Fibroblast of skin of left biceps (primary cell): Measurements from ENCODE around the gene CSTPP1.
"Not testable (repeated sequence)": the region's sequence is repeated elsewhere in the genome, so short reads cannot be mapped to it uniquely, and the experiment has no call there.

ENCODE experiments used
- DNase-seq, 2 experiments: peaks; one replicate each; pipeline ENCODE4 v3.0.0-alpha.2; 2013; ENCODE audit warnings: low read depth in 2 of 2

CSTPP1 gene

DNA sequence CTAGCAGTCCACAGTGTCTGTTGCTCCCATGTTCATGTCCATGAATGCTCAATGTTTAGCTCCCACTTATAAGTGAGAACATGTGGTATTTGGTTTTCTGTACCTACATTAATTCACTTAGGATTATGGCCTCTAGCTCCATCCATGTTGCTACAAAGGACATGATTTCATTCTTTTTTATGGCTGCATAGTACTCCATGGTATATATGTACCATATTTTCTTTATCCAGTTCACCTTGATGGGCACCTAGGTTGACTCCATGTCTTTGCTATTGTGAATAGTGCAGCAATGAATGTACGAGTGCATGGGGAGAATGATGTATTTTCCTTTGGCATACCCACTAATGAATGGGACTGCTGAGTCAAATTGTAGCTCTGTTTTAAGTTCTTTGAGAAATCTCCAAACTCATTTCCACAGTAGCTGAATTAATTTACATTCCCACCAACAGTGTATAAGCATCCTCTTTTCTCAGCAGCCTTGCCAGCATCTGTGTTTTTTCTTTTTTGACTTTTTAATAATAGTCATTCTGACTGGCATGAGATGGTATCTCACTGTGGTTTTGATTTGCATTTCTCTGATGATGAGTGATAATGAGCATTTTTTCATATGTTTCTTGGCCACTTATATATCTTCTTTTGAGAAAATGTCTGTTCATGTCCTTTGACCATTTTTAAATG lies 53.4 kb downstream of the CSTPP1 start:
- DNase-seq = not testable (repeated sequence)

DNA sequence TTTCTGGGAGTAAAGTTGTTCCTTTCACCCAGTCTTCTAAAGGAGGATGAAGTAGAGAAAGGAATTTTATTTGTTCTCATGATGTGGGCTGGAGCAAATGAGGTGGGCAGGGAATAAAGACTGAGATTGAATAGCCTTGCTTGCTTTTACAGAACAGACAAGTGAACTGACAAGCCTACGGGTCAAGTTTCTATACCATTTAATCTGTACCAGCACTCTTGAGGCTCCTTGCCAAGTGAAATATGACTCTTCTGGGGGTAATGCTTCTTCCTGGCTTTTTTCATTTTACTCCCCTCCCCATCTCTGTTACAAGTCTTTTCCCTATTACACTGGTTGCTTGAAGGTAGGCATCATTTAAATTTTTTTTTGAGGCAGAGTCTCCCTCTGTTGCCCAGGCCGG lies 54.8 kb downstream of the CSTPP1 start:
- DNase-seq = no peak

- DNase-seq = not testable (repeated sequence)
Measured at GRCh38 chr11:46992386-46992785, 55.8 kb downstream of the CSTPP1 start.

DNA sequence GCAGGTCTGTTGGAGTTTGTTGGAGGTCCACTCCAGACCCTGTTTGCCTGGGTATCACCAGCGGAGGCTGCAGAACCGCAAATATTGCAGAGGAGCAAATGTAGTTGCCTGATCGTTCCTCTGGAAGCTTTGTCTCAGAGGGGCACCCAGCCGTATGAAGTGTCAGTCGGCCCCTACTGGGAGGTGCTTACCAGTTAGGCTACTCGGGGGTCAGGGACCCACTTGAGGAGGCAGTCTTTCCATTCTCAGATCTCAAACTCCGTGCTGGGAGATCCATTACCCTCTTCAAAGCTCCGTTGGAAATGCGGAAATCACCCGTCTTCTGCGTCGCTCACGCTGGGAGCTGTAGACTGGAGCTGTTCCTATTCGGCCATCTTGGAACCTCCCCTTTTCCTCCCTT lies 61.2 kb downstream of the CSTPP1 start:
- not testable (repeated sequence) for DNase-seq

DNA sequence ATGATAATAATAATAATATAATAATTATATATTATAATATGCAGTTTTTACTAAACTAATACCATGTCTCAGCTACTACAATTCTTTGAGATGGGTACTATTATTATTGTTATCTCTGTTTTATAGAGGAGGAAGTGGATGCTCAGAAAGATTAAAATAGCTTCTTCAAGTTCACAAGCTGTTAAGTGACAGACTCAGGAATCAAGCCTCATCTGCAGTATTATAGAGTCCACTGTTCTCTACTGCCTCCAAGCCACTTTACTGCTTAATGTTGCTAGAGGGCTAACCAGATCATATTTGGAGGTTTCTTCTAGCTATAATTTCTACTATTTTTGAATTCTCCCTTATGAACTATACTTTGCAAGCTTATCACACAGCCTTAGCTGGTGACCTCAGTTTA lies 62.7 kb downstream of the CSTPP1 start:
- no peak for DNase-seq

DNA sequence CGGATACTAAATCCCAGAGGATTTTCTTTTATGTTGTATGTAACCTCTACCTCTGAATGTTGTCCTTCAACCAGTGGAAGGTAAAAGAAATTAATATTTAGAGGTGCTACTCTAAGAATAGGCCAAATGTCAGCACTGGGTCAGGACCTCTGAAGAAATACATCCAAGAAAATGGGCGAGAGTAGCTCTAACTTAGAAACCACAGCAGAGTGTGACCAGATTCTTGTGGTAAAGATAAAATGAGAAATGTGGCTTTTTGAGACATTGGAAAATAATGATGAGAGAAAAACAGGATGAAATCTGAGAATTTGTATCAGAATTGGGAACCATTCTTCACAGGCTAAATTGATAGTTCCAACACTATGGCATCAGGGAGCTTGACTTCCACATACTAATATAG lies 63.5 kb downstream of the CSTPP1 start:
- no peak for DNase-seq

- DNase-seq = peak; percentile 25 to 36
Measured at GRCh38 chr11:47001781-47002181, 65.2 kb downstream of the CSTPP1 start.

- DNase-seq = no peak
Measured at GRCh38 chr11:47002390-47002789, 65.8 kb downstream of the CSTPP1 start.

DNA sequence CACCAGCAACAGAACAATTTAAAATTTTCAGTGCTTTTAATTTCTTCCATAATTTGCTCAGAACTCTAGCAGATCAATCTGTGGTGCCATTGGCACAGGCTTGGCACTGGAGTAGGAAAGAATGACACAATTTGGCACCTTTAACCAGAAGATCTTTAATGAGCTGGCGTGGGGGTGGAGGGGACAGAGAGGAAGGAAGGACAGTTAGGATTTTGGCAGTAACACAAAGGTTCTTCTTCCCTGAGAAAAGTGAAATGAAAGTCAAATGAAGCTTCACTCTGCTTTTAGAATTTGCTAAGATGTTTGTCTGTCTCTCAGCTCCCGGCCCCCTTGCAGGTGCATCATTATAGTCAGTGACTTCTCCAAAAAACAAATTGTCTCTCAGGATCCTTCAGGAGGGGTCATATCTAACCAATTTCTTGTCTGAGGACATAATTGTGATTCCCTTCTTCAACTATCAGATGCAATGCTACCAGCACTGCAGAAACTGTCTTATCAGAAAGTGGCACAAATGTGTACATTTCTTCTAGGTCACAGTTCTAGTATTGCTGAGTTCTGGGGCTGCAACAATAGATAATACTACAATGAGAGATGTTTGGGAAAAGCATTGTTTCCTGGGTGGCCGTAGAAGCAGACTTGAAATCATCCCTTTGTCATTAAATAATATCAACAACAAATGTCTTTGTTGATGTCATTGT lies 66.8 kb downstream of the CSTPP1 start:
- DNase-seq = no peak

DNA sequence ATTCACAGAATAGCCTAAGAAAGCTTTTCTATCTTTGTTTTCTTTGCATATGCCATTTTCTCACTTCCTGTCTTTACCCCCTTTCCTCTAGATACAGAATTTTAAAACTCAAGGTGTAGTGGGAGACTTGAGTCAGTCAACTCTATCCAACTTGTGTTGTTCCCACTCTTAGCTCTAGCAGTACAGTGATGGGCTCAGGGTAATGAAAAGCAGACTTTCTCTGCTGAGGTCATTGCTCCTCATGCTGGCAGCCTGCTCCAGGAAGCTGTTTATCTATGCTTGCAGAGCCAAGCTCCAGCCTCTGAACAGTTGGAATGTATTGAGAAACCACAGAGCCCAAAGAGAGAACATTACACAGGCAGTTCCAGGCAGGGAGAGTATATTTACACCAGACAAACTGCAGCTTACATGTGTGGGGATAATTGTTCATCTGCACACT lies 68.1 kb downstream of the CSTPP1 start:
- DNase-seq = peak; percentile 98

- DNase-seq = no peak
Measured at GRCh38 chr11:47005441-47005840, 68.9 kb downstream of the CSTPP1 start.

- DNase-seq = no peak
Measured at GRCh38 chr11:47007579-47007978, 71.0 kb downstream of the CSTPP1 start.

GRCh38 chr11:47010179-47010578 lies 73.6 kb downstream of the CSTPP1 start:
- DNase-seq = no peak

DNA sequence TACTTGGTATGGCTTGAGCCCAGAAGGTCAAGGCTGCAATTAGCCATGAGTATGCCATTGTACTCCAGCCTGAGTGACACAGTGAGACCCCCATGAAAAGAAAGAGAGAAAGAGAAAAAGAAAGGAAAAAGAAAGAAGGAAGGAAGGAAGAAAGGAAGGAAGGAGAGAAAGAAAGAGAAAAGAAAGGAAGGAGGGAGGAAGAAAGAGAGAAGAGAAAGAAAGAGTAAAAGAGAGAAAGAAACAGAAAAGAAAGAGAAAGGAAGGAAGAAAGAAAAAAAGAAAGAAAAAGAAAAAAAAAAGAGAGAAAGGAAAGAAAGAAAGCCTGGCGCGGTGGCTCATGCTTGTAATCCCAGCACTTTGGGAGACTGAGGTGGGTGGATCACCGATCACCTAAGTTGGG lies 77.5 kb downstream of the CSTPP1 start:
- no peak for DNase-seq

DNA sequence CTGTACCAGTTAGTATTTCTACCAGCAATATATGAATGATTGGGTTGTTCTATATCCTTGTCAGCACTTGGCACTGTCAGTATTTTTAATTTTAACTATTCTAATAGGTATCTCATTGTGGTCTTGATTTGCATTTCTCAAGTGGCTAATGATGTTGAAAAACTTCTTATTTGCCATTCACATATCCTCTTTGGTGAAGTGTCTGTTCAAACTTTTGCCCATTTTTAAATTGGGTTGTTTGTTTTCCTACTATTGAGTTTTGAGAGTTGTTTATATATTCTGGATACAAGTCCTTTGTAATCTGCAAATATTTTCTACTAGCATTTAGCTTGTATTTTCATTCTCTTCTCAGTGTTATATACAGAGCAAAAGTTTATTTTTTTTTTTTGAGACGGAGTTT lies 82.1 kb downstream of the CSTPP1 start:
- no peak for DNase-seq

- DNase-seq = no peak
Measured at GRCh38 chr11:47020793-47021526, 84.4 kb downstream of the CSTPP1 start.

- no peak for DNase-seq
Measured at GRCh38 chr11:47021527-47021818, 84.9 kb downstream of the CSTPP1 start.

DNA sequence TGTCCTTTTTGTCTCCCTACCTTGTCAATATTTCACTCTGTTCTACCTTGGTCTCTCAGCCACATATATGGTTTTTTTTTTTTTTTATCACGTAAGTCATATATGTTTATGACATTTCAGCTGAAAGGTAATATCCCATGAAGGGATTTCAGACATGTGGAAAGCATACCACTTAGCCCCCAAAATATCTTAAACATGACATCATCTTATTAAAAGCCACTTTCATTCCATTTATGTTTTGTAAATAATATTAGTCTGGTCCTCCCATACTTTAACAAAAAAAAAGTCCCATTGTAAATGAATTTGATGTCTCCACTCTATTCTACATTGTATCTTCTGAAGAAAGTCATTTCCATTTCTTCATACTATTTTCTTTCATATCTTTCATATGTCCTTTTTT lies 85.4 kb downstream of the CSTPP1 start:
- no peak for DNase-seq

DNA sequence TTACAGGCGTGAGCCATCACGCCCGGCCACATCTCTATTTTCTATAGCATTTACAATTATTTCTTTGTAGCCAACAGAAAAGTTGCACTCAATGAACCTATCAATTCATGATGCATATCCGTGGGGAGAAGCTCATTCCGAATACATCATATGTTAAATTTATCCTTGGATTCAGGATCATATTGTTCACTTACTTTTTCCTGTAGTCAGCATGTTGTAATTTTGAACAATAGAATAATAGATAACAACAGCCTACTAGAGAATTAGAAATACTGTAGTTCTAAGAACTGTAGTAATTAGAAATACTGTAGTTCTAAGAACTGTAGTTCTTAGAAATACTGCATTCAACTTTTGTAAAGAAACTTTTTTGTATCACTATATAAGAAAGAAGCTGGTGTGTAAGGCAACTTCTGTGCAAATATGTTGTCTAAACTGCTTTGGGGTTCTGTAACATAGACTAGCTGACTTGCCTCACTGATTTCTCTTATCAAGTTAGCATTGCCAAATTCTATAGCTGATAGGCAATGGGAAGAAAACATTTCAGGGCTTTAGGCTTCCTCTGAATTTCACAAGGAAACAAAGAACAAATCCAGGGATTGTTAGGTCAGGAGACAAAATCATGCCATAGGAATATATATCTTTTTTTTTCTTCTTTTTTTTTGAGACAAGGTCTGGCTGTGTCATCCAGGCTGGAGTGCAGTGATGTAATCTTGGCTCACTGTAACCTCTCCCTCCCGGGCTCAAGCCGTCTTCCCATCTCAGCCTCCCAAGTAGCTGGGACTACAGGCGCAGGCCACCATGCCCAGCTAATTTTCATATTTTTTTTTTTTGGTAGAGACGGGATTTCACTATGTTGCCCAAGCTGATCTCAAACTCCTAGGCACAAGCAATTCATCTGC lies 91.9 kb downstream of the CSTPP1 start:
- DNase-seq = no peak

DNA sequence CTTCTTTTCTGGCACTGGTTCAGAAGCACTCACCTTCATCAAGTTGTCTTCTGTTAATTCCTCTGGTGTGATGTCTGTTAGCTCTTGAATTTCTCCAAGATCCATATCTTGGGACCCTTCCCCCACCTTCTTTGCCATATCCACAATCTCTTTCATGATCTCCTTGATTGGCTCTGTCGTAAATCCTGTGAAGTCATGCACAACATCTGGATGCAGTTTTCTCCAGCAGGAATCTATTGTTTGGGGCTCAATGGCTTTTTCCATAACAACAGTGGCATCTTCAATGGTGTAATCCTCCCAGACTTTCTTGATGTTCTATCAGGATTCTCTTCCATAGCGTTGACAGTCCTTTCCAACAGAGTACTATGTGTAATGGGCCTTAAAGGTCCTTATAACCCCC lies 96.9 kb downstream of the CSTPP1 start:
- no peak for DNase-seq

- no peak for DNase-seq
Measured at GRCh38 chr11:47034091-47034490, 97.5 kb downstream of the CSTPP1 start.

DNA sequence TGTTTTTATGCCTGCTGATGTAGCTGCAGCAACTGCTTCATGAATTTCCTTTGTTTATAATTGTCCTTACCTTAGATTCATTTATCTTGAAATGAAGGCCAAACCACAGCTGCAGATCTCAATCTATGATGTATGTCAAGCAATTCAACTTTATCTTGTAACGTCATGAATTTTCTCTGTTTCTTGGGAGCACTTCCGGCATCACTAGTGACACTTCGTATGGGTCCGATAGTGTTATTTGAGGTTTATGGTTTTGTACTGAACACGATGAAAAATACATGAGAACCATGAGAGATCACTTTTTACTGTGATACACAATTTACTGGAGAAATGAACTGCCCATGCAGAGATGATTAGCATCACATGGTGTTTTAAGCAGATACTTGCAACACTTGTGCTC lies 98.5 kb downstream of the CSTPP1 start:
- no peak for DNase-seq
